H9 (cell line): ENCODE data around the gene AATK. TPM values are rescaled to one million over a fixed set of nuclear protein-coding genes. Genes with fewer than 3 reads are reported as not detected.

ENCODE experiments used
- DNase-seq: peaks from one replicate; pipeline ENCODE4 v3.0.0-alpha.2; 2017
- H2AFZ ChIP-seq: one replicate; pipeline ENCODE4 v1.6.1; 2013; ENCODE audit warnings: mild to moderate bottlenecking, low read length, control low read depth, moderate library complexity
- H2AK5ac ChIP-seq: 2 replicates; pipeline ENCODE4 v1.6.1; 2013; ENCODE audit warnings: low read length, control low read depth, mixed read lengths; ENCODE audit not compliant: insufficient read length
- H2BK120ac ChIP-seq: one replicate; pipeline ENCODE4 v1.6.1; 2013; ENCODE audit warnings: low read depth, mild to moderate bottlenecking, low read length, control low read depth, inconsistent platforms; ENCODE audit not compliant: poor library complexity, severe bottlenecking
- H2BK12ac ChIP-seq: 2 replicates; pipeline ENCODE4 v1.6.1; 2013; ENCODE audit warnings: low read length, control low read depth, mixed read lengths, low read depth; ENCODE audit not compliant: insufficient read length
- H2BK15ac ChIP-seq: 2 replicates; pipeline ENCODE4 v1.6.1; 2013; ENCODE audit warnings: low read depth, low read length, control low read depth
- H2BK20ac ChIP-seq: one replicate; pipeline ENCODE4 v1.6.1; 2013; ENCODE audit warnings: low read depth, mild to moderate bottlenecking, low read length, control low read depth, inconsistent platforms; ENCODE audit not compliant: poor library complexity, severe bottlenecking
- H2BK5ac ChIP-seq: 2 replicates; pipeline ENCODE4 v1.6.1; 2013; ENCODE audit warnings: low read length, control low read depth, mixed read lengths; ENCODE audit not compliant: insufficient read length
- H3K14ac ChIP-seq: 2 replicates; pipeline ENCODE4 v1.6.1; 2013; ENCODE audit warnings: low read length, control low read depth; ENCODE audit not compliant: insufficient read depth
- H3K18ac ChIP-seq: 2 replicates; pipeline ENCODE4 v1.6.1; 2013; ENCODE audit warnings: low read depth, mild to moderate bottlenecking, mixed read lengths, low read length, control low read depth; ENCODE audit not compliant: insufficient read length
- H3K23ac ChIP-seq: 2 replicates; pipeline ENCODE4 v1.6.1; 2013; ENCODE audit warnings: low read length, control low read depth, mixed read lengths, low read depth; ENCODE audit not compliant: insufficient read length
- H3K23me2 ChIP-seq: 2 replicates; pipeline ENCODE4 v1.6.1; 2013; ENCODE audit warnings: low read depth, mild to moderate bottlenecking, mixed read lengths, low read length, control low read depth; ENCODE audit not compliant: insufficient read length, poor library complexity, severe bottlenecking
- H3K27ac ChIP-seq: 2 replicates; pipeline ENCODE4 v1.5.1; 2013; ENCODE audit warnings: low read length, control low read depth, mixed read lengths, low read depth; ENCODE audit not compliant: insufficient read length
- H3K27me3 ChIP-seq: 2 replicates; pipeline ENCODE4 v1.6.1; 2013; ENCODE audit warnings: low read length, control low read depth, inconsistent platforms; ENCODE audit not compliant: insufficient read depth
- H3K4ac ChIP-seq: 2 replicates; pipeline ENCODE4 v1.6.1; 2013; ENCODE audit warnings: low read depth, mild to moderate bottlenecking, control low read depth, inconsistent platforms, low read length, moderate library complexity
- H3K4me1 ChIP-seq: 2 replicates; pipeline ENCODE4 v1.6.1; 2013; ENCODE audit warnings: low read length, control low read depth, inconsistent platforms; ENCODE audit not compliant: insufficient read depth
- H3K4me2 ChIP-seq: 2 replicates; pipeline ENCODE4 v1.6.1; 2013; ENCODE audit warnings: low read length, control low read depth, mixed read lengths; ENCODE audit not compliant: insufficient read length, insufficient read depth
- H3K56ac ChIP-seq: 2 replicates; pipeline ENCODE4 v1.6.1; 2013; ENCODE audit warnings: low read depth, mild to moderate bottlenecking, mixed read lengths, low read length, control low read depth; ENCODE audit not compliant: insufficient read length
- H3K79me1 ChIP-seq: 2 replicates; pipeline ENCODE4 v1.6.1; 2013; ENCODE audit warnings: low read depth, mild to moderate bottlenecking, moderate library complexity, low read length, control low read depth, inconsistent platforms; ENCODE audit not compliant: insufficient read depth, poor library complexity, severe bottlenecking
- H3K79me2 ChIP-seq: 2 replicates; pipeline ENCODE4 v1.6.1; 2013; ENCODE audit warnings: low read length, control low read depth, inconsistent platforms; ENCODE audit not compliant: insufficient read depth
- H3K9ac ChIP-seq: 2 replicates; pipeline ENCODE4 v1.6.1; 2013; ENCODE audit warnings: low read length, control low read depth, mixed read lengths; ENCODE audit not compliant: insufficient read length; ENCODE audit errors: extremely low read depth
- H3K9me3 ChIP-seq: one replicate; pipeline ENCODE4 v1.6.1; 2013; ENCODE audit warnings: low read depth, low read length, inconsistent platforms; ENCODE audit not compliant: control insufficient read depth
- H3T11ph ChIP-seq: one replicate; pipeline ENCODE4 v1.6.1; 2013; ENCODE audit warnings: mild to moderate bottlenecking, low read length, control low read depth, inconsistent platforms
- H4K20me1 ChIP-seq: one replicate; pipeline ENCODE4 v1.6.1; 2013; ENCODE audit not compliant: control insufficient read depth, insufficient read length, insufficient read depth
- H4K5ac ChIP-seq: 2 replicates; pipeline ENCODE4 v1.6.1; 2013; ENCODE audit warnings: low read depth, mild to moderate bottlenecking, mixed read lengths, low read length, control low read depth; ENCODE audit not compliant: insufficient read length
- H4K8ac ChIP-seq: replicated peaks from 2 replicates; pipeline ENCODE4 v1.6.1; 2013; ENCODE audit warnings: low read length, control low read depth, mixed read lengths, low read depth; ENCODE audit not compliant: insufficient read length
- H4K91ac ChIP-seq: 2 replicates; pipeline ENCODE4 v1.6.1; 2013; ENCODE audit warnings: low read depth, mild to moderate bottlenecking, moderate library complexity, mixed read lengths, low read length, control low read depth; ENCODE audit not compliant: insufficient read length
- H3K27ac Mint-ChIP-seq, 3 experiments: 2 replicates in 2 of 3; 3 replicates in 1 of 3; pipeline ENCODE4 v1.8.0; 2020 to 2021; ENCODE audit warnings: mixed read lengths in 3 of 3, mild to moderate bottlenecking in 1 of 3, moderate library complexity in 1 of 3
- H3K27me3 Mint-ChIP-seq: 2 replicates; pipeline ENCODE4 v1.8.0; 2021; ENCODE audit warnings: low read depth, mild to moderate bottlenecking, moderate library complexity, mixed read lengths
- H3K36me3 Mint-ChIP-seq, 3 experiments: 2 replicates in 2 of 3; 3 replicates in 1 of 3; pipeline ENCODE4 v1.8.0; 2020 to 2021; ENCODE audit warnings: low read depth in 3 of 3, mixed read lengths in 3 of 3; ENCODE audit not compliant: insufficient read depth in 1 of 3
- H3K4me1 Mint-ChIP-seq, 2 experiments: 2 replicates each; pipeline ENCODE4 v1.8.0; 2020; ENCODE audit warnings: mixed read lengths in 2 of 2
- H3K4me3 Mint-ChIP-seq, 2 experiments: 2 replicates in 1 of 2; 3 replicates in 1 of 2; pipeline ENCODE4 v1.8.0; 2020 to 2021; ENCODE audit warnings: mild to moderate bottlenecking in 2 of 2, mixed read lengths in 2 of 2, moderate library complexity in 1 of 2
- H3K9me3 Mint-ChIP-seq, 2 experiments: 2 replicates in 1 of 2; 3 replicates in 1 of 2; pipeline ENCODE4 v1.8.0; 2020; ENCODE audit warnings: mild to moderate bottlenecking in 2 of 2, mixed read lengths in 2 of 2, moderate library complexity in 1 of 2
- WGBS: extraction: QIAGEN DNeasy Blood & Tissue Kit; methylation state at CpG from one replicate; pipeline ENCODE4 v1.1.7; 2013; ENCODE audit warnings: missing lambda C conversion rate, low lambda C conversion rate, mixed read lengths; ENCODE audit not compliant: insufficient read length; ENCODE audit errors: extremely low coverage; 5-methylcytosine and 5-hydroxymethylcytosine counted together
- total RNA-seq: library from RNA; stranded (reverse); gene quantifications from 2 replicates; pipeline ENCODE4 v1.2.1, GENCODE V29; 2021
- TF ChIP-seq, protein P1 (sequence below): fragments of 200-600 bp; sonication (generic); conservative IDR thresholded peaks from 3 replicates; pipeline ENCODE4 v1.8.0; 2021; ENCODE audit warnings: antibody characterized with exemption, mild to moderate bottlenecking

AATK gene
- total RNA-seq, 1 experiment from 2014 or later, result 2.4 TPM

DNA sequence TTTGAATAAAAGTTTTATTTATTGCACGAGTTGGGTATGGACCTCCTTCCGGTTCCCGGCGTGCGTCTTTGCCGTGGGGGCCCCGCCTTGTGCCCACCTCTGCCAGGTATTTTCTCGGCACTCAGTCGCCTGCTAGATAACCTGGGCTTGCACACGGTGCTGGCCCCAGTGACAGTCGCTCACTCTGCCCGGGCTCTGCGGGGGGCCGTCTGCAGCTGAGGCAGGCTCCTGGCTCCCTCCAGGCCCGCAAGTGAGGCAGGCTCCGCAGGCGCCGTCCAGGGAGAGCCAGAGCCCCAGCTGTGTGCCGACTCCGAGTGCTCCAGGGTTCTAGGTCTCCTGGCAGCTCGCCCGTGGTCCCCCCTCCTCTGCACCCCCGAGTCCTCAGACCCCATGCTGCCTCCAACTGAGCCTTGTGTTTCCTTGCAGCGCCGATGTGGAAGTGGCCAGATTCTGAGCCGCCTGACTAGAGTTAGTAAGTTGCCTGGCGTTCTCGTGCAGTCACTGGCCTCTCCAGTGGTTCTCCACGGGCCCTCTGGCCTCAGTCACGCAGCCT, 55.5 kb downstream of the AATK start:
- H3T11ph ChIP-seq, result no peak overlapping the region
- no peaks in the 10 kb centered on the region for H3K4me1 ChIP-seq
- H3K9me3 ChIP-seq, result no peaks in the 10 kb centered on the region
- H3K4ac ChIP-seq, result no peak overlapping the region
- H3K4me1 Mint-ChIP-seq, result peaks cover 0 to 3% of the 10 kb centered on the region in 2 experiments; a peak in 1 of 4 replicates
- WGBS, result no CpG with 5 or more reads among the region's 30 CpGs
- H2AK5ac ChIP-seq, result no peak overlapping the region
- no peak overlapping the region for H2BK120ac ChIP-seq
- H2BK12ac ChIP-seq, result no peak overlapping the region
- H3K56ac ChIP-seq, result no peak overlapping the region
- no peak overlapping the region for H3K4me2 ChIP-seq
- no peak overlapping the region for H3K9ac ChIP-seq
- TF ChIP-seq, protein P1, sequence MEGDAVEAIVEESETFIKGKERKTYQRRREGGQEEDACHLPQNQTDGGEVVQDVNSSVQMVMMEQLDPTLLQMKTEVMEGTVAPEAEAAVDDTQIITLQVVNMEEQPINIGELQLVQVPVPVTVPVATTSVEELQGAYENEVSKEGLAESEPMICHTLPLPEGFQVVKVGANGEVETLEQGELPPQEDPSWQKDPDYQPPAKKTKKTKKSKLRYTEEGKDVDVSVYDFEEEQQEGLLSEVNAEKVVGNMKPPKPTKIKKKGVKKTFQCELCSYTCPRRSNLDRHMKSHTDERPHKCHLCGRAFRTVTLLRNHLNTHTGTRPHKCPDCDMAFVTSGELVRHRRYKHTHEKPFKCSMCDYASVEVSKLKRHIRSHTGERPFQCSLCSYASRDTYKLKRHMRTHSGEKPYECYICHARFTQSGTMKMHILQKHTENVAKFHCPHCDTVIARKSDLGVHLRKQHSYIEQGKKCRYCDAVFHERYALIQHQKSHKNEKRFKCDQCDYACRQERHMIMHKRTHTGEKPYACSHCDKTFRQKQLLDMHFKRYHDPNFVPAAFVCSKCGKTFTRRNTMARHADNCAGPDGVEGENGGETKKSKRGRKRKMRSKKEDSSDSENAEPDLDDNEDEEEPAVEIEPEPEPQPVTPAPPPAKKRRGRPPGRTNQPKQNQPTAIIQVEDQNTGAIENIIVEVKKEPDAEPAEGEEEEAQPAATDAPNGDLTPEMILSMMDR, result no peak
- H3K4me3 Mint-ChIP-seq, result no peak overlapping the region
- no peak for DNase-seq
- no peak overlapping the region for H2BK20ac ChIP-seq
- H2AFZ ChIP-seq, result no peak overlapping the region
- H3K27me3 Mint-ChIP-seq, result no peaks in the 10 kb centered on the region
- no peak overlapping the region; a peak in 1 of 7 replicates for H3K27ac Mint-ChIP-seq
- no peaks in the 10 kb centered on the region for H3K23me2 ChIP-seq
- H3K18ac ChIP-seq, result no peak overlapping the region
- no peaks in the 10 kb centered on the region for H3K36me3 Mint-ChIP-seq
- H3K9me3 Mint-ChIP-seq, result no peaks in the 10 kb centered on the region
- H4K8ac ChIP-seq, result no peak overlapping the region
- H3K14ac ChIP-seq, result no peak overlapping the region
- H3K79me2 ChIP-seq, result no peaks in the 10 kb centered on the region
- no peak overlapping the region for H3K27ac ChIP-seq
- H4K5ac ChIP-seq, result no peak overlapping the region
- no peak overlapping the region for H2BK15ac ChIP-seq
- no peaks in the 10 kb centered on the region for H3K79me1 ChIP-seq
- no peaks in the 10 kb centered on the region for H4K20me1 ChIP-seq
- no peak overlapping the region for H2BK5ac ChIP-seq
- H4K91ac ChIP-seq, result no peak overlapping the region
- H3K27me3 ChIP-seq, result no peaks in the 10 kb centered on the region
- no peak overlapping the region for H3K23ac ChIP-seq
